ENCODE results near the gene PTCD2.

DNA sequence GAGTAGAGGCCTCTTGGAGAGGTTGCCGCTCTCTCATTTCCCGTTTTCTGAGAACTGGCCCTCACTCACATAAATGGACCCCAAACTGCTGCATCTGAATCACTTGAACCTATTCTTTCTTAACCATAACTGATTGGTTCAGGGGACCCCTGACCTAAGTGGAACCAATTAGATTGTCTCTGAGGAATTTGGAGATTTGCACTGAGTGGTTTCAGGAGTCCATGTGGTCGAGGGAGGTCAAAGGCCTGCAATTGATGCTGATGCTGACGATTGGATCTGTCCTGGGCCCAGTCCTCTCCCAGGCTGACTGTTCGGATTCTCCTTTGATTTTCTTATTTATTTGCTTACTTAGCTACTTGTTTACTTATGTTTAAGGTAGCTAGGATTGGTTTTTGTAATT, 88.0 kb downstream of the PTCD2 start:
- TF ChIP-seq, protein P1, sequence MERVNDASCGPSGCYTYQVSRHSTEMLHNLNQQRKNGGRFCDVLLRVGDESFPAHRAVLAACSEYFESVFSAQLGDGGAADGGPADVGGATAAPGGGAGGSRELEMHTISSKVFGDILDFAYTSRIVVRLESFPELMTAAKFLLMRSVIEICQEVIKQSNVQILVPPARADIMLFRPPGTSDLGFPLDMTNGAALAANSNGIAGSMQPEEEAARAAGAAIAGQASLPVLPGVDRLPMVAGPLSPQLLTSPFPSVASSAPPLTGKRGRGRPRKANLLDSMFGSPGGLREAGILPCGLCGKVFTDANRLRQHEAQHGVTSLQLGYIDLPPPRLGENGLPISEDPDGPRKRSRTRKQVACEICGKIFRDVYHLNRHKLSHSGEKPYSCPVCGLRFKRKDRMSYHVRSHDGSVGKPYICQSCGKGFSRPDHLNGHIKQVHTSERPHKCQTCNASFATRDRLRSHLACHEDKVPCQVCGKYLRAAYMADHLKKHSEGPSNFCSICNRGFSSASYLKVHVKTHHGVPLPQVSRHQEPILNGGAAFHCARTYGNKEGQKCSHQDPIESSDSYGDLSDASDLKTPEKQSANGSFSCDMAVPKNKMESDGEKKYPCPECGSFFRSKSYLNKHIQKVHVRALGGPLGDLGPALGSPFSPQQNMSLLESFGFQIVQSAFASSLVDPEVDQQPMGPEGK (CRISPR knock-in tag; IDR thresholded peaks at IDR 0.05; ENCODE audit: borderline replicate concordance): no peak
- TF ChIP-seq ZFP3 (CRISPR knock-in tag; IDR thresholded peaks at IDR 0.05): no peak
